NK-92 (cell line): ENCODE measurements around the gene CASP14.
"Not testable (repeated sequence)": the region's sequence is repeated elsewhere in the genome, so short reads cannot be mapped to it uniquely, and the experiment has no call there.

Experiments used
- DNase-seq: peaks from one replicate; lab custom pipeline; 2025; ENCODE audit not compliant: unreplicated experiment; lab: John Stamatoyannopoulos, UW

CASP14 gene

DNA sequence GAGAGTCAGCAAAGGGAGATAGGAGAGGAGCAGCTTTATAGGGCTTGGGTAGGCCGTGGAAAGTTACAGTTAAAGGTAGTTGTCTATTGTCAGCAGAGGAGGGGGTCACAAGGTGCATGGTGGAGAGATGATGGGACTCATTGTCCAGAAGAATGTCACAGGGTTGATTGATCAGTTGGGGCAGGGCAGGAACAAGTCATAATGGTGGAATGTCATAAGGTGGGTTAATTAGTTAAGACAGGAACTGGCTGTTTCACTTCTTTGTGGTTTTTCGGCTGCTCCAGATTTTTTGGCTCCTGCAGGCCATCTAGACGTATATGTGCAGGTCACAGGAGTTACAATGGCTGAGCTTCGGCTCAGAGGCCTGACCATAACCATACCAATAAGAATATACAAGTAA, 21.1 kb downstream of the CASP14 start:
- not testable (repeated sequence) for DNase-seq

GRCh38 chr19:15072930-15073647, 23.8 kb downstream of the CASP14 start:
- DNase-seq, result no peak

DNA sequence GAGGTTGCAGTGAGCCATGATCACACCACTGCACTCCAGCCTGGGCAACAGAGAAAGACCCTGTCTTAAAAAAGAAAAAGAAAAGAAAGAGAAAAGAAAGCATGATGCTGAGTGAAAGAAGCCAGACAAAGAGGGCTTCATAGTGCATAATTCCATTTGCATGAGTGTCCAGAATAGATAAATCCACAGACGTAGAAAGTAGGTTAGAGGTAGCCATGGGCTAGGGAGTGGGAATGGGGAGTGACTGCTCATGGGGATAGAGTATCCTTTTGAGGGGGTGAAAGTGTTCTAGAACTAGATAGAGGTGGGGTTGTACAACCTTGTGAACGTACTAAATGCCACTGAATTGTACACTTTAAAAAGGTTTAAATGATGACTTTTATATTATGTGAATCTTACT, 25.1 kb downstream of the CASP14 start:
- no peak for DNase-seq

- no peak for DNase-seq
These were observed 26.5 kb downstream of the CASP14 start for GRCh38 chr19:15075806-15076205.

DNA sequence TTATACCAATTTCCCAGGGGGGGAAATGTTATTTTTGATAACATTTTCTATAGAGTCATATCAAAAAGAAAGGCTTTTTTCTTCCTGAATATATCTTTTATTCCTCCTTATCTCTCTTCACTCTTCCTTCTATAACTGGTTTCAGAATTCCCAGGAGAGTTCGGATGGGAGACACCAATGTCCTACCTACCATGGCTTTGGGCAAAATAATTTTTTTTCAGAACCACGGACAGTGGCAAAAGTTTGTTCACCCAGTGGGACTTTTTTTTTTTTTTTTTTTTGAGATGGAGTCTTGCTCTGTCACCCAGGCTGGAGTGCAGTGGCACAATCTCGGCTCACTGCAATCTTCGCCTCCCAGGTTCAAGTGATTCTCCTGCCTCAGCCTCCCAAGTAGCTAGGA, 30.7 kb downstream of the CASP14 start:
- DNase-seq, result not testable (repeated sequence)

- no peak for DNase-seq
These were observed 32.6 kb downstream of the CASP14 start, which contains the start of gene OR1I1 for GRCh38 chr19:15081911-15082310. Gene OR1I1 (plus strand): TSS chr19:15082211. CDS start chr19:15087066, 4,855 bp downstream.

GRCh38 chr19:15087182-15087581, 37.9 kb downstream of the CASP14 start:
- no peak for DNase-seq

- DNase-seq, result no peak
These were observed 42.9 kb downstream of the CASP14 start for GRCh38 chr19:15091918-15092753.

DNA sequence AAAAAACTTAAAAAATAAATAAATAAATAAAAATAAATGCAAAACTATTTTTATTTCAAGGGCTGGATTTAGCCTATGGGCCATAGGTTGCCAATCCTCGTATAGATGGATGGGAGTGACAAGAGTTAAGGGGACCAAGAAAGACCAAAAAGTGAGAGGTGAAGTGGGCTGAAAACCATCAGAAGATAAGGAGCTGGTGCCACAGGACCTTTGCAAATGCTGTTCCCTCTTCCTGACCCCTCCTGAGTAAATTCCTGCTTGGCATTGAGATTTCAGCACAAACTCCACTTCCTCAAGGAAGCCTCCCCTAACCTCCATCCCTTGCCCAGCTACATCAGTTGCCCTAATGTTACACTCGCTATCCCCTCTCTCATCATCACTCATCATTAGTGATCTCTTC, 43.7 kb downstream of the CASP14 start:
- DNase-seq, result no peak

GRCh38 chr19:15096223-15096622, 46.9 kb downstream of the CASP14 start:
- DNase-seq, result no peak

DNA sequence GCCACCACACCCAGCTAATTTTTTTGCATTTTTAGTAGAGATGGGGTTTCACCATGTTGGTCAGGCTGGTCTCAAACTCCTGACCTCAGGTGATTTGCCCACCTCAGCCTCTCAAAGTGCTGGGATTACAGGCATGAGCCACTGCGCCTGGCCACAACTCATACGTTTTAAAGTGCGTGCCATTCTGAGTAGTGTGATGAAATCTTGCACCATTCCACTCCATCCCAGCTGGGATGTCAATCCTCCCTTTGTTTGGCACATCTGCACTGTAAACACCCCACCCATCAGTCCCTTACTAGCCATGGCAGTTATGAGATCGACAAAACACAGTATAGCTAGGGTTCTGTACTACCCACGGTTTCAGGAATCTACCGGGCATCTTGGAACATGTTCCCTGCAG, 48.7 kb downstream of the CASP14 start:
- DNase-seq, result not testable (repeated sequence)

DNA sequence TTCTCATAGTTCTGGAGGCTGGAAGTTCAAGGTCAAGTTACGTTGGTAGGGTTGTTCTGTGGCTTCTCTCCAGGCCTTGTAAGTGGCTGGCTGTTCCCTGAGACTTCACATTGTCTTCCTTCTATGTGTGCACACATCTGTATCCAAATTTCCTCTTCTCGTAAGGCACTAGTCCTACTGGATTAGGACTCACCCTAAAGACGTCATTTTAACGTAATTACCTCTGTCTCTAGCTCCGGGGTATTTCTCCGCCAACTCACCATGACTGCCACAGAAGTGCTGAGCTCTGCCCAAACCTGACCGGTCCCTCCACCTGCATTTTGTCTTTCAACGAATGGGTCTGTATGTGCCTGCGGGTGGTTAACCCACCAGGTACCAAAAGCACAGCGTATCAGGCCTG, 49.2 kb downstream of the CASP14 start:
- DNase-seq, result no peak

- DNase-seq, result no peak
These were observed 49.8 kb downstream of the CASP14 start for GRCh38 chr19:15099017-15099582.

- DNase-seq, result no peak
These were observed 52.3 kb downstream of the CASP14 start for GRCh38 chr19:15101479-15102082.

DNA sequence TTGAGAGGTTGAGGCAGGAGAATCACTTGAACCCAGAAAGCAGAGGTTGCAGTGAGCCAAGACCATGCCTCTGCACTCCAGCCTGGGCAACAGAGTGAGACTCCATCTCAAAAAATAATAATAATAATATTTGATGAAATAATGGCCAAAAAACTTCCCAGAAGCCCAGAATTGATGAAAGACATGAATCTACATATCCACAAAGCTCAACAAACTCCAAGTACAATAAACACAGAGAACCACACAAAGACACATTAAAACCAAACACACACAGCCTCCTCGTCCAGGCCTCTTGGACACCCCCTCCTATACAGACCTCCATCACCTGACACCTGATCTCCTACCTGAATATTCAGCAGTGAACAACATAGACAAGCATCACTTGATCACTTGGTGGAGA, 54.7 kb downstream of the CASP14 start:
- no peak for DNase-seq

DNA sequence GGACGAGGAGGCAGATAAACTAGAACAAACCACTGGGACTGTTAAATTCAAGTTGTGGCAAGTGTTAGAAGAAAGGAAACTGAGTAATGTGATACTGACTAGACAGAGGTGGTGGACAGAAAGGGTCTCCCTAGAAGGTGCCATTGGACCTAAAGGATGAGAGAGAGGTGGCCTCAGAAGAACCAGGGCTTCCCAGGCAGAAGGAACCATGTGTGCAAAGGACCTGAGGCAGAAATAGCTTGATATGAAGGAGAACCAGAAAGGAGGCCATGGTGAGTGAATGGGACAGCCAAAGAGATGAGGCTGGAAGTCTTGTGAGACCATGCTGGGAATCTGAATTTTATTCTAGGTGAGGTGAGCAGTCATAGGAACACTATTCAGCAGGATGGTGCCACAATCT, 55.1 kb downstream of the CASP14 start:
- DNase-seq, result no peak

GRCh38 chr19:15105044-15105443, 55.8 kb downstream of the CASP14 start:
- no peak for DNase-seq

DNA sequence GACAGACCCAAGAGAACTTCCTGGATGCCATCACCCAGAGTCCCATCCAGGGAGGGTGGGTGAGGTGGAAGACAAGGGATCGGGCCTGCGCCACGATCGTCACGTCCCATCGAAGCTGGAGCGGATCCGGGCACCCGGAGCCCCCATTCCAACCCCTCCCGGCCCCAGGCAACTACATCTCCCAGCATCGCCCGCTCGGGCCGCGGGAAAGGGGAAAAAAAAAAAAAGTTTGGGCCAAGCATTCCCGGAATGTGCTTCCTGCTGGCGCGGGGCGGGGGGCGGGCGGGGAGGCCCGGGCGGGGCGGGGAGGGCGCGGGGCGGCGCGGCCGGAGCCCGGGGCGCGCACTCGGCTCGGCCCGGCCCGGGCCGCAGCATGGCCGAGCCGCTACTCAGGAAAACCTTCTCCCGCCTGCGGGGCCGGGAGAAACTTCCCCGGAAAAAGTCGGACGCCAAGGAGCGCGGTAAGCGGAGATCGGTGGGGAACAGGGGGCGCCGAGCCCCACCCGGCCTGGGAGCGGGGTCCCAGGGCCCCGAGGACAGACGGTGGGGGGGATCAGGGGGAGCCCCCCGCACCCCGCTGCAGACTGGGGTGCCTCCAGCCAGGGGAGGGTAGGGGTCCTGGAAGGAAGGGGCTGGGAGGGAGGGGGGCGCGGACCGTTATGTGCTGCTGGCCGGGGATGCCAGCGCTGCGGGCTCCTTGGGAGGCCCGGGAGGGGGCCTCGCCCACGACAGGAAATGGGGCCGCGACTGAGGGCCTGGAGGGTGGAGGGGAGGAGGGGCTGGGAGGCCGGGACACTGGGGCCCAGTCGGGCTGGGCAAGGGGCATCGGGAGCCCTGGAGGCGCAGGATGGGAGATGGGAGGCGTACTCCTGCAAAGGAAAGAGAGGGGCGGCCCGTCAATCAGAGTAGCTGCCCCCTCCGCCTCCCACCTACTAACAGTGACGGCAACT, 58.1 kb downstream of the CASP14 start, which contains the start of gene SYDE1:
Gene SYDE1 (plus strand): TSS at position 341 of the 950 bp plus-strand sequence. CDS start 33 bp downstream, at position 374.
- no peak for DNase-seq
